Fibroblast of the conjunctiva (primary cell): ENCODE measurements around the gene NYNRIN.

Experiments
- DNase-seq: peaks from one replicate; pipeline ENCODE4 v3.0.0-alpha.2; 2010; ENCODE audit warnings: low read depth

Gene NYNRIN

GRCh38 chr14:24415421-24416253 is 16.8 kb downstream of the NYNRIN start:
- DNase-seq, result no peak

GRCh38 chr14:24416254-24416931 is 17.6 kb downstream of the NYNRIN start:
- DNase-seq, result no peak

GRCh38 chr14:24416932-24417619 is 18.3 kb downstream of the NYNRIN start:
- no peak for DNase-seq

GRCh38 chr14:24417832-24418491 is 19.2 kb downstream of the NYNRIN start:
- DNase-seq, result no peak

GRCh38 chr14:24418492-24418873 is 19.7 kb downstream of the NYNRIN start:
- DNase-seq, result no peak

GRCh38 chr14:24422261-24422660 is 23.5 kb downstream of the NYNRIN start:
- no peak for DNase-seq

- no peak for DNase-seq
Observed at GRCh38 chr14:24422694-24423601, 24.1 kb downstream of the NYNRIN start.

GRCh38 chr14:24425704-24426103 is 26.9 kb downstream of the NYNRIN start:
- DNase-seq, result peak; percentile 68

- no peak for DNase-seq
Observed at GRCh38 chr14:24426150-24426911, 27.5 kb downstream of the NYNRIN start.

GRCh38 chr14:24426912-24427536 is 28.2 kb downstream of the NYNRIN start:
- no peak for DNase-seq

- no peak for DNase-seq
Observed at GRCh38 chr14:24427537-24428508, 29.0 kb downstream of the NYNRIN start.

- DNase-seq, result no peak
Observed at GRCh38 chr14:24428628-24429394, 30.0 kb downstream of the NYNRIN start.

GRCh38 chr14:24429395-24430142 is 30.8 kb downstream of the NYNRIN start, which contains the start of the genes CBLN3 and KHNYN:
TSS of gene CBLN3 (minus strand) at chr14:24429668. CDS start at chr14:24429054, 614 bp downstream.
TSS of gene KHNYN (plus strand) at chr14:24429954. CDS start at chr14:24430731, 777 bp downstream.
- peak; percentile 88 for DNase-seq

GRCh38 chr14:24430143-24430681 is 31.4 kb downstream of the NYNRIN start:
- DNase-seq, result peak; percentile 79

- DNase-seq, result peak; percentile 70
Observed at GRCh38 chr14:24430682-24431568, 32.1 kb downstream of the NYNRIN start.
